Activated T-helper 9 cell treated with anti-CD3 and anti-CD28 coated beads, Interleukin-2, amount 50 U/mL, for 16 hours (primary cell): ENCODE measurements around the gene VPS52.

Source experiments
- DNase-seq: peaks from one replicate; pipeline ENCODE4 v3.0.0-alpha.2; 2020; ENCODE audit warnings: low read depth

Gene VPS52

DNA sequence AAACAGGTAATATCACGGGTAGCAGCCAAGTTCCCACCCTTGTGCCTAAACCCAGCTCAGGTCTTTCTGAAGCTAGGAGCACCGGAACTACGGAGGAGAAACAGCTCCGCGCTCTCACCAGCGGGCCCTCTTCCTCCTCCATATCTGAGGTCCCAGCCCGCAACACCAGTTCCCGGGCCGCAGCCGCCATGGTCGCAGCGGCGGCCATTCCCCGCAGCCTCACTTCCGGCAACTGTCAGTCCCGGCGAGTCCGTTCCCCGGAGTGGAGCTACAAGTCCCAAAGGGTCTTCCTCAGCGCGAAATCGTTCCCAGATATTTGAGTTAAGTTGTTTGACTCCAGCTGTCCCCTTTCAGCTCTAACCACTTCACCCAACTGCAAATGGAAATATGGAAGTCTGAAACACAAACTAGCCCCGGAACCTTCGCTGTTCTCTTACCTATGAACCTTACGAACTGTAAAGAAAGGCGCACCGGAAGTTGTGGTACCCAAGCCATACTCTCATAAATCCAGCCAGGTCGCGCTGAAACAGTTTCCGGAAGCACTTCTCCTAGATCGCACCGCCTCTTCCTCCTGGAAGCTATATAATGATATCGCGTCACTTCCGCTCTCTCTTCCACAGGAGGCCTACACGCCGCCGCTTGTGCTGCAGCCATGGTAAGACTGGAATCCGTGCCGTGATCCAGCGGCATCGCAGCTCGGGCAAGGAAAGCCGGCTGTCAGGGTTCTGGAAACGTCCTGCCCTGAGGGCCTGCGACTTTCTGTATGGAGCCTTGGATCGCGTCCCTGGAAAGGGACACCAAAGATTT, at the start of gene VPS52, which contains the start of gene RPS18:
Gene VPS52 (minus strand): TSS at position 409 of the 807 bp plus-strand sequence. CDS start 201 bp downstream, at position 208.
Gene RPS18 (plus strand): TSS at position 608 of the 807 bp plus-strand sequence. CDS start 45 bp downstream, at position 653.
- peak; percentile 81 for DNase-seq

GRCh38 chr6:33321227-33321626, 49.6 kb upstream of the VPS52 start:
- DNase-seq, result no peak

- no peak for DNase-seq
Observed at GRCh38 chr6:33320315-33321181, 48.9 kb upstream of the VPS52 start.

GRCh38 chr6:33319939-33320314, 48.3 kb upstream of the VPS52 start:
- DNase-seq, result no peak

- no peak for DNase-seq
Observed at GRCh38 chr6:33318426-33319073, 46.9 kb upstream of the VPS52 start.

DNA sequence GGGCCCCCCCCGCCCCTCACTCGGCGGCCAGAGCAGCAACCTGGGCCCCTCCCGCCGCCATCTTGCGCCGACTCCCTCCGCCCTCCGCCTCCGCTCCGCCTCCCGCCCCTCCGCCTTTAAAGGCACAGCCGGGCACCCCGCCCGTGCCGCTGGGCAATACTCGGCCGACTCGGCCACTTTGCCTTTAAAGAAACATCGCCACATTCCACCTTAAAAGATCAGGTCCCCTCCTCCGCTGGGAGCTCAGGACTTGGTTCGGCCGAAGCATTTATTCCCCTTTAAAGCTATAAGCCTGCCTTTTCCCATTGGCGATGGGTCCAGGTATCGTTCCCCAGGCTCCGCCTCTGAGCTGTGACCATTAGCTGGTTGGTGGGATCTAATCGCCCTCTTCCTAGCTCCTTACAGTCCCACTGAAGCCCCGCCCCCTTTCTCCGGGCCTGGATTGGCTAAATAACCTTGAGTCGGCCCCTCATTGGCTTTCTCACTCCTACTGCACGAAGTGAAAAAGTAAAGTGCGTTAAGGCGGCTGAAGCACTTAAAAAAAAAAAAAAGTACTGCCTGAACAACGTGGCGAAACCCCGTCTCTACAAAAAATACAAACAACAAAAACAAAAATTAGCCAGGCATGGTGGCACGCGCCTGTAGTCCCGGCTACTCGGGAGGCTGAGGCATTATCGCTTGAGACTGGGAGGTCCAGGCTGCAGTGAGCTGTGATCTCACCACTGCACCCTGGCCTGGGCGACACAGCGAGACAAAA, 46.2 kb upstream of the VPS52 start, which contains the start of gene ZBTB22:
Gene ZBTB22 (minus strand): TSS at position 76 of the 757 bp plus-strand sequence. CDS start 828 bp downstream, outside the sequence.
- peak; percentile 90 for DNase-seq

- DNase-seq, result no peak
Observed at GRCh38 chr6:33317419-33317668, 45.7 kb upstream of the VPS52 start.

DNA sequence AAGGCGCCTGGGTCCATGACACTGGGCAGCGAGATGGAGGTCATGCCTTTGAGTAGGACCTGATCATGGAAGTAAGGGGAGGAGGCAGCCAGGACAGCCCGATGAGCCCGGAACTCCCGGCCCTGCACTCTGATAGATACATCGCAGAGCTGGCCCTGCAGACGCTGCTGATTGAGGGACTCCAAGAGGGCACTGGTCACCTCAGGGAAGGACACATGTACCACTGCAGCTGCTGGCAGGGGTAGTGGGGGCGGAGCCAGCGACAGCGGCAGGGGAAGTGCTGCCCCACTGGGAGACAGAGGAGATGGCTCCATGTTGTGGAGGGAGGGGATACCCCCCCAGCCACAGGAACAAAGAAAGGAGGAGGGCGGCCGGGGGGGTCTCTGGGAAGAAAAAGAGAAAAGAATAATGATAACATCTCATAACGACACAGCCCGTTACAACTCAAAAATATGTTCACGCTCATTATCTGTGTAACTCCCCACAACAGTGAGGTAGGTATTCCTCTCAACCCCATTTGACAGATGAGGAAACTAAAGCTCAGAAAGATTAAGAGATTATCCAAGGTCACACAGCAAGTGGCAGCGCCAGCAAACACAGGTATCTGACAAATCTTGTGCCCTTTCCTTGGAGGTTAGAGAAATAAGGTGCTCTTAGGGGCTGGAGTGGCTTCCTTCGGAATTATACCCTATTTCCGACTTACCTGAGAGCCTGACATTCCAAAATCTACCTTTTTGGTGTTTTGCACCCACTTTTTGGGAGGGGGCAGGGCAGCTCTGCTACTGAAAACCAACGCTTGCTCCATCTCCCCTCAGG, 45.1 kb upstream of the VPS52 start:
- no peak for DNase-seq

DNA sequence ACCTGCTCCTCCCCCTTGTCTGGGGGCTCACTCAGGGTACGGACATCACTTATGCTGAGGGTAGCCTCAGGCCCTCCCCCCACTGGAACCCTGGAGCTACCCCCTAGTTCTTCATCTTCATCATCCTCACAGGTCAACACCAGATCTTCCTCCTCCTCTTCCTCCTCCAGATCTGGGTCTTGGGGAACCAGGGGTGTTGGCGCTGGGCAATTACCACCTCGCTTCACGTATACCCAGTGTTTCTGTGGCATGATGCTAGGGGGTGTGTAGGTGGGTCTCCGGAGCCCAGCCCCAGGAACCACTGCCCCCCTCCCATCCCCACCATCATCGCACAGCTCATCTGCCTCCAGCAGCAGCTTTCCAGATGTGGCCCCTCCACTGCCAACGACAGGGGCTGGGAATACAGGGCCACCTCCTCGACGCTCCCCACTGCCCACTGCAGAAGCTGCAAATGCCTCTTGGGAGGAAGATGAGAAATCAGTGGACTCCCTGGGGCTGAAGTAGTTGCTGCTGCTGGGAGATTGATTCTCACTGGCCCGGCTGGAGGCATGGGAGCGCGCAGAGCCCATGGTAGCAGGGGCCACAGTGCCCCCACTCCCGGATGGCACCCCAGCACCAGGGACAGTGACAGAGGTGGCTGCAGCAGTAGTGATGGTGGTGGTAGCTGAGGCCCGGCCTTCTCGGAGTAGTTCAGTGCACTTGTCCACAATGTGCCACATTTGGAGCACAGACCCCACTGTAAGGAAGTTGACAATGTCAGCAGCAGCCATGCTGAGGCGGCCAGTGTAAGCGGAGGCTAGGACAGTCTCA, 44.3 kb upstream of the VPS52 start:
- no peak for DNase-seq

GRCh38 chr6:33314943-33315792, 43.5 kb upstream of the VPS52 start:
- no peak for DNase-seq

DNA sequence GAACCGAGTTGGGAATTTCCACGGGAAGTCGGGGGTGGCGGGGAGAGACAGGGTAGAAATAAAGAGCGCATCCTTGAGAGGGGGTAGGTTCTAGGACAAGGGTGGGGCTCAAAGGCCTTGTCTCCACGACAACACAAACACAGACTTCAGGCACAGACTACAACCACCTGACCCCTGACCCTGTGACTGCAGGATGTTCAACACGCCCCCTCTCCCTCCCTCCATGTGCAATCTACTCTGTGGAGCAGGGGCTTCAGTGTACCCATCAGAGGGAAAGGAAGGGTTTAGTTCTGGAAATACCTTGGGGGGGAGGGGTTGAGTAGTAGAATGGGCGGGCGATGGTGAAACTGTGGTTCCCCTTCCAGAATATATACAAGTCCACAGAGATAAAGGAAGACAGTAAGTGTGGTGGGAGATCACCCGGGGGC, 42.9 kb upstream of the VPS52 start:
- peak; percentile 61 for DNase-seq

- DNase-seq, result peak; percentile 79
Observed at GRCh38 chr6:33313709-33314514, 42.2 kb upstream of the VPS52 start, which contains the start of gene TAPBP. TSS of gene TAPBP (minus strand) at chr6:33314078. CDS start at chr6:33314041, 37 bp downstream.

- DNase-seq, result peak; percentile 36
Observed at GRCh38 chr6:33313105-33313708, 41.5 kb upstream of the VPS52 start.

DNA sequence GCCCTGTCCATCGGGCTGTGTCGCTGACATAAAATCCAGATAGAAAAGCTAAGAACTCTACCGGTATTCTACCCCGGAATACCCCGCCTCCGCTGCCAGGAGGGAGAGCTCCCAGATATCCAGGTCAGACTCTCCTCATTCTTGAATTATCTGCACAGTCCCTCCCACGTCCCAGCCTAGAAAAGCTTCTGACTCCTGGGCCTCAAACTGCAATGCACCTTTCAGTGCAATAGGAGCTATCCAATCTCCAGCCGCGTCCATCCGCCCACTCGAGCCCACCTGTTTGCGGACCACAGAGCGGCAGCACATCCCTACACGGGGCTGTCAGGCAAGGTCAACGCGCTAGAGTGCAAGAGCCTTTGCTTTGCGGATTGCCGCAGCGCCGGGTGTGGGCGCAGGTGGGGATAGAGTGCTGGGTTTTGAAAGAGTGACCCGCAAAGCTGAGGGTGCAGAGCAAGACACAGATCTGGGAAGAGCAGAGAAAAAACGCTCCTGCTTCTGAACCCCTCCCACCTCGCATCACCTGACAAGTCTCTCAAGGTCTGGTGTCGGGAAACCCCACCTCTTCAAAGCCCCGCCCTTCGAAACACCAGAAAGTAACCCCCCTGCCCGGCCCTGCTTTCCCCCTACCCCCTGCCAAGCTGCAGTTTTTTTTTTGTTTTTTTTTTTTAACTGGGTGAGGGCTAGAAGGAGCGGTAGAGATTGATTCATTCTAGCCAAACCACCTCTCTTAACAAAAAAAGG, 40.9 kb upstream of the VPS52 start:
- DNase-seq, result peak; percentile 76

GRCh38 chr6:33306356-33306755, 34.7 kb upstream of the VPS52 start:
- no peak for DNase-seq

DNA sequence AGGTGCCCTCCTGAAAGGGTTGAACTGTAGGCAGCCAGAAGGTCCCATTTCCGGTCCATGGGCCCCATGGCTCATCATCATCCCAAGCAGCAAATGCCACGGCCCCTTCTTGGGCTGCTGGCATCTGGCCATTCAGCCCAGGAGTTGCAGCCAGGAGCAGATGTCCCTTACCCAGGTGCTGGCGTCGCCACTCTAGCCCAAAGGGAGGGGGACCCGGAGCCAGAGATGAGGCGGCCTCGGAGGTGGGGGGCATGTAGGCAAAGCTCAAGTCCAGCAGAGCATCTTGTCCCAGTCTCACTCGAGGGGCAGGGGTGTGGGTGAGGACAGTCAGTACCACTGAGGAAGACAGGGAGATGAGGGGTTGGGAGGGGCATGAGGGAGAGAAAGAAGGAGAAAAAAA, 33.4 kb upstream of the VPS52 start:
- no peak for DNase-seq

GRCh38 chr6:33304216-33304615, 32.5 kb upstream of the VPS52 start:
- DNase-seq, result no peak
